IPS DF 4.7 (cell line): ENCODE data around the gene CPTP.

Experiments used
- DNase-seq: peaks from one replicate; pipeline ENCODE4 v3.0.0-alpha.2; 2013; ENCODE audit warnings: low spot score; ENCODE audit errors: extremely low read depth

Gene CPTP

DNA sequence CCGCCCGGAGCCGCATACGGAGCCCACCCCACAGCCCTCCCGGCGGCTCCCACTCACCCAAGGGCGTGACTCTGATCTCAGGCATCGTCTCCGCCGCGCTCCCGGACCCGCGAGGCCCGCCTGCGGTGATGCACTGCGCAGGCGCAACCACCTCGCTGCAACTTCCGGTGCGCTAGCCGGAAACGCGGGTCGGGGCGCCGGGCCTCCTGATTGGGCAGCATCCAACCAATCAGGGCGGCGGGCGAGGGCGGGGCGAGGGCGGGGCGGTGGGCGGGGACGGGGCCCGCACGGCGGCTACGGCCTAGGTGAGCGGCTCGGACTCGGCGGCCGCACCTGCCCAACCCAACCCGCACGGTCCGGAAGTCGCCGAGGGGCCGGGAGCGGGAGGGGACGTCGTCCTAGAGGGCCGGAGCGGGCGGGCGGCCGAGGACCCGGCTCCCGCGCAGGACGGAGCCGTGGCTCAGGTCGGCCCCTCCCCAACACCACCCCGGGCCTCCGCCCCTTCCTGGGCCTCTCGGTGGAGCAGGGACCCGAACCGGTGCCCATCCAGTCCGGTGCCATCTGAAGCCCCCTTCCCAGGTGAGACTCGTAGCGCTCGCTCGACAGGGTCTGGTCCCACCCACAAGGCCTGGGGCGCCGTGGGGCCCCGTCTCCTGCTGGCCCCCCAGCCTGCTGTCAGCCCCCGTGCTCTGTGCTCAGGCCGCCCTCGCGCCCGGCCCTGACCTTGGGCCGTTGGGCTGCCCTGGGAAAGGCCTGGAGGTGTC, at the start of gene CPTP, which contains the start of gene INTS11:
Gene CPTP (plus strand): TSS at position 279 of the 764 bp plus-strand sequence. CDS start 2,109 bp downstream, outside the sequence.
Gene INTS11 (minus strand): TSS at position 137 of the 764 bp plus-strand sequence. CDS start 52 bp downstream, at position 85.
- DNase-seq, result no peak

DNA sequence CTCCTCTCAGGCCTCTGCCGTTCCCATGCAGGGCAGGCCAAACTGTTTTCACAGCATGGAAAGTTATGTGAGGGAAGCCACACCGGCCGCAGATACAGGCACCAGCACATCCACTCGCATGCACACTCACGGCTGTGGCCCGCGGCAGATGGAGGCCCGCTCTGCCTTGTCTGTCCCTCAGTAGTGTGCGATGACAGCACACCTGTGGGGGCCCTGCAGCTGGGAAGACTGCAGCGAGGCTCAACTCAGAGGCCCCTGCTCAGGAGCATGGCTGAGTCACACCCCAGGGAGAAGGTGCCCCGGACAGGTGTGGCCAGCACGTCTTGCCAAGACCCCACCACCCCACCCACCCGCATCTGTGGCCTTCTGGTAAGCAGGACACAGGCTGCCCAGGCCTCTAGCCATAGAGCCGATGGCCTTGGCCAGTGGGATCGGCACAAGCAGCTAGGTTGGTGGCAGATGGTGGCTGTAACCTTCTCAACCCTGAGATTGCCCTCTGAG, 49.6 kb upstream of the CPTP start:
- no peak for DNase-seq

DNA sequence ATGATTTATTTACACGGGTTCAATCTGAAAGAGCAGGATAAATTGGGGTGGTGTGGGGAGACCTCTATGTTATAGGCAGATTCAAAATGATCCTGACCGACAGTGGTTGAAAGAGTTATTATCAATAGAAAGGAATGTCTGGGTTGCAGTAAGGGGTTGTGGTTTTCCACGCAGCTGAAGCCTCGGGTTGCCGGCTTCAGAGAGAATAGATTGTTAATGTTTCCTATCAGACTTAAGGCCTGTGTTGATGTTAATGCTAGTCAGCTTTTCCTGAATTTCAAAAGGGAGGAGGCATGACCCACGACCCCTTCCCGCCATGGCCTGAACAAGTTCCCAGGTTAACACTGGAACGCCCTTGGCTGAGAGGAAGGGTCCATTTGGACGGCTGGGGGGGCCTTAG, 48.8 kb upstream of the CPTP start:
- no peak for DNase-seq

DNA sequence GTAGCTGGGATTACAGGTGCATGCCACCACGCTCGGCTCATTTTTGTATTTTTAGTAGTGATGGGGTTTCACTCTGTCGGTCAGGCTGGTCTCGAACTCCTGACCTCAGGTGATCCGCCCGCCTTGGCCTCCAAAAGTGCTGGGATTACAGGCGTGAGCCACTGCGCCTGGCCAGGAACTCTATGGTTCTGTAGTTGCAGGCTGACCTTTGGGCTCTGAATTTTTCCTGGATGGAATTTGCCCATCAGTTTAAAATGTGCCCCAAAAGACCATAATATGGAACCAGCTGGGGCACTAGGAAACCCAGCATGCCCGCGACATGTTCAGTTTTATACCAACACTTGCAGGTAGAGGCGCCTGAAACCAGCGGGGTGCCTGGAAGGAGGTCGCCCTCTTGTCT, 46.0 kb upstream of the CPTP start:
- DNase-seq, result no peak

DNA sequence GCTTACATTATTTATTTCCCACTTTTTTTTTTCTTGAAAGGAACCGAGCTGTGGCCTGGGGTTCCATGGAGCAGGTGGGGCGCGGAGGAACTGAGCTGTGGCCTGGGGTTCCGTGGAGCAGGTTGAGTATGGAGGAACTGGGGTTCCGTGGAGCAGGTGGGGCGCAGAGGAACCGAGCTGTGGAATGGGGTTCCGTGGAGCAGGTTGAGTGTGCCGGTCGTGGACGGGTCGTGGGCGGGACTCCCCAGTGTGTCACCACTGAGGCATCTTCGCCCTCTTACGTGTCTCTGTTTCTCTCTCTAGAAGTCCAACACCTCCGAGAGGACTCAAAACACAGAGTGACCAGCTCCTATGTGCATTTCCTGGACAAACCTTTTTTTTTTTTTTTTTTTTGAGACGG, 45.6 kb upstream of the CPTP start:
- no peak for DNase-seq

DNA sequence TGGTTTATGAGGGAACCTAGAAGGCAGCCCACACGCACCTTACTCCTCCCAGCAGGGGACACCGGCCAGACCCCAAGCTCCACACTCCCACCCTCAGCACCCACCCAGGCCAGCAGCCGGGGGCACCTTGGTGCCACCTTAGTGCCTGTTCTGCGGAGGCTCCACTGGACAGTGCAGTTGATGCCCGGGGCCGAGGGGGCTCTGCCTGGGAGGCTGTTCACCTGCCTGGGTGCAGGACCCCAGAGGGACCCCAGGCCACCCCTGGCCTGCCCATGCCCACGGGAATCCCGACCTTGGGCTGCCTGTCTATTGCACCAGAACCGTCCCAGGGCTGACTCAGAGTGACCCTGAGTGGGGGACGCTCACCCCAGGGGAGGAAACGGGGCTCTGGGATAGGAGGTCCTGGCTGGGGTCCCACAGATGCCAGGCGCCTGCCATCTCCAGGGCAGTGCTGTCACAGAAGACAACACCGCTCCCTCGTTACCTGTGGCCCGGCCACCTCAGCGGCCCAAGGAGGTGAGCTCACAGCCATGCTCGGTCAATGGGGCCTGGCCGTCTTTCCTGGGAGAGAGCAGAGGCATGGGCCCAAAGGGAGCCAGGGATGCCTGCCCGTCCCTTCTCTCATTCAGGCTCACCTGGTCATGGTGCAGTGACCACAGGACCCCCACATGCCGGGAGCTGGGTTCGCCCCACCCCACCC, 43.7 kb upstream of the CPTP start:
- DNase-seq, result no peak

DNA sequence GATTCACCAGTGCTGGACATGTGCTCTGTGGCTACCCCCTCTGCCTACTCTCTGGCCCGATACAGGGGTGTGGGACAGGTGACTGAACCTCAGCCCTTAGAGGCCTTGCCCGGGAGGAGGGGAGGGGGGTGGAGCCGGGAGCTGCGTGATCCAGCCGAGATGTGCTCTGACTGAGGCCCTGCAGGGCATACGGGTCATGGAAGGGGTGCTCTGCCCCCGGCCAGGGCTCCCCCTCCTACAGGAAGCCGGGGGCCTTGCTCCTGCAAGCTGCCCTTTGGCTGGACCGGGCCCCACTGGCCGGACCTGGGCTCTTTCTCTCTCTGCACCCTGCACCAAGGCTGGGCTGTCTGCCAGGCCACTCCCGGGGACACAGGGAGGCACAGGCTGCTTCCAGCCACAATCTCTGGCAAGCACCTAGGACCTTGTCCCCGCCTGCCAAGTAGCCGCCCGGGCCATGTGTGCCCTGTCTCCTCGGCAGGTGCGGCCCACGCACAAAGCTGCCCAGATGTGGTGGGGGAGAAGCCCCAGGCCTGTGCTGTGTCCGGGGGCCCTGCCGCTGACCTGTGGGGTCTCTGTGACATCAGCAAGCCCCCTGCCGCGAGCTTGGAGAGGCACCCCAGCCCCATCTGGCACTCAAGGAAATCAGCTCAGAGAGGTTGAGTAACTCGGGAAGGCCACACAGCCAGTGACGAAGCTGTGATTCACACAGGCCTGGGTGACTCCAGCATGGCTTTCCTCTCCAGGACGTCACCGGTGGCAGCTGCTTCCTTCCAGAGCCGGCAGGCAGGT, 42.9 kb upstream of the CPTP start:
- no peak for DNase-seq

DNA sequence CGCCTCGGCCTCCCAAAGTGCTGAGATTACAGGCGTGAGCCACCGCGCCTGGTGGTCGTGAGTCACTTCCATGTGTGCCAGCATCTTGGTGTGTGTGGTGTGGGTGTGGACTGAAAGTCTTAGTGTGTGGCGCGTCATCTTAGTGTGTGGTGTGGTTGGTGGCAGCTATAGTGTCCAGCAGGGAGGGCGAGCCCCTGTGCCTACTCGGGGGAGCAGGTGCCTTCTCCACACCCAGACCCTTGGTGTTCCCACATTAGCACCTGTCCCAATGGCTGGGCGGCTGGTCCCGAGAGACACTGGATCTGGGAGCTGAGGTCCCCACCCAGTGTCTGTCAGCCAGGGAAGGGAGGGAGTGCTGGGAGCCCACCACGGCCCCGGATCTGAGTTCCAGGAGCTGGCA, 41.6 kb upstream of the CPTP start:
- DNase-seq, result no peak

DNA sequence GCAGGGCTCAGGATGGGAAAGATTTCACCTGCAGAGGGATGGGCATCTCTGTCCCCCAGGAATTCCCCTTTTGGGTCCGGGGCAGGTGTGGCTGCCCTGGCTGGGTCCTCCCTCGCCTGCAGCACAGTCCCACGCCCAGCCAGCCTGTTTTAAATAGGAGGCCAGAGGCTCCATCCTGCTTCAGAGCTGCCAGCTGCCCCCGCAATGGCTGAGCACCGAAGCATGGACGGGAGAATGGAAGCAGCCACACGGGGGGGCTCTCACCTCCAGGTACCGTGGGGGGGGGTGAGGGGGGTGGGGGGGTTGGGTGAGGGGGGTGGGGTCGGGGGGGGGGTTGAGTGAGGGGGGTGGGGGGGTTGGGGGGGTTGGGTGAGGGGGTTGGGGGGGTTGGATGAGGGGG, 40.8 kb upstream of the CPTP start:
- DNase-seq, result no peak

DNA sequence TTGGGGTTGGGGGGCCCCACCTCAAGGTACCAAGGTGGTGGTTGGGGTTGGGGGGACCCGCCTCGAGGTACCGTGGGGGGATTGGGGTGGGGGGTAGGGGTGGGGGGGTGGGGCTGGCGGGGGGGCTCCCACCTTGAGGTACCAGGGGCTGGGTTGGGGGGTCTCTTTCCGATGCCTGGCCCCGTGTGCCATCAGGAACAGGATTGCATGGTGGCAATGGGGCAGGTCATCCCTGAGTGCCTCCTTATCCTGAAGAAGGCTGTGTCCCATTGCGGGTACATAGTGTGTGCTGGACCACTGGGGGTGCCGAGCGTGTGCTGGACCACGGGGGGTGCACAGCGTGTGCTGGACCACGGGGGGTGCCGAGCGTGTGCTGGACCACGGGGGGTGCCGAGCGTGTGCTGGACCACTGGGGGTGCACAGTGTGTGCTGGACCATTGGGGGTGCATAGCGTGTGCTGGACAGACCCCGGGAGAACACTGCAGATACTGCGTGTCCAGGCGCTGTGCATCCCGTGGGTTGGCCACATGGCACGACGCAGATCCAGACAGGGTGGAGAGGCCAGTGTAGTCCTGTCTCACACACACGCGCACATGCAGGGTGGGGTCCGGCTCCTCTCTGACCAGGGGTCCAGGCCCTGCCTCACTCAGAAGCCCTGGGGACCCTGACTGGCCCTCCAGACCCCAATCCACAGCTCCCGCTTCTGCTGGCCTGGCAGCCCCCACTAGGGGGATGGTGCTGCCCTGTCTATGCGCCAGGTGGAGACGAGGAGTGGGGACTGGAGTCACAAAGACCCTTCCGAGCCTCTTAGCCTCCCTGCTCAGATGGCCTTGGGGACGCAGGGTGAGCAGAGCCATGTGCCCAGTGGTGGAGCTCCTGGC, 40.1 kb upstream of the CPTP start:
- DNase-seq, result no peak

DNA sequence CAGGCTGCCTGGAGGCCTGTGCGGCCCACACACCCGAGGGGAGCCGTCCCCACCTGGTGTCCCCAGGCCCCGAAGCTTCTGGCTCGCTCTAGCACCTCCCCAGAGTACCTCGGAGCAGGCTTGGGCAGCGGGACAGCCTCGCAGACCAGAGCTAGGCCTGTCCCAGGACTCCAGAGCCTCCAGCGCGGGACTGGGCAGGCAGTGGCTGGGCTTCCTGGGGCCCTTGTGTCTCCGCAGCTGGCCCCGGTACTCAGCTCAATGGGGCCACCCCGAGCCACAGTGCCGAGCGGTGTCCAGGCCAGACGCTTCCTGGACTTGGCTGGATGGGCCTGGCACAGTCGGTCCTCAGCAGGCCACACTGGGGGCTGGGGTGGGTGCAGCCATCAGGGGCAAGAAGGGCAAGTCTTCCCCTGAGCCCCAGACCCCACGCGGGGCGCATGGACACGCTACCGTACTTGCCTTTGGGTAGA, 39.5 kb upstream of the CPTP start:
- DNase-seq, result no peak

DNA sequence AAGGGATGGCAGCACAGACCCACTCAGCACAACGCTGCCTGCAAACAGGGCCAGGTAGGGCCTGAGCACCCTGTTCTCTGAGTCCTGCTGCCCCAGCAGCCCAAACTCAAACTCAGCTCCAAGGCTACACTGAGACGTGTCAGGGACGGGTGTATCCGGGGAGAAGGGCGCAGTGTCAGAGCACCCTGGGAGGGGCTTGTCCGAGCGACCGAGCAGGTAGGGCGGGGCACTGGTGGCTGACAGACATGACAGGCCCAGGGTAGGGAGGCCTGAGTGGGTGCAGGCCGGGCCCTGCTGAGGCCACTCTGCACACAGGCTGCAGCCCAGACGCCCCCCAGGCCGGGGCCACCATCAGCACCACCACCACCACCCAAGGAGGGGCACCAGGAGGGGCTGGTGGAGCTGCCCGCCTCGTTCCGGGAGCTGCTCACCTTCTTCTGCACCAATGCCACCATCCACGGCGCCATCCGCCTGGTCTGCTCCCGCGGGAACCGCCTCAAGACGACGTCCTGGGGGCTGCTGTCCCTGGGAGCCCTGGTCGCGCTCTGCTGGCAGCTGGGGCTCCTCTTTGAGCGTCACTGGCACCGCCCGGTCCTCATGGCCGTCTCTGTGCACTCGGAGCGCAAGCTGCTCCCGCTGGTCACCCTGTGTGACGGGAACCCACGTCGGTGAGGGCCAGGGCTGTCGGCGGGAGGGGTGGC, 38.8 kb upstream of the CPTP start:
- DNase-seq, result no peak

DNA sequence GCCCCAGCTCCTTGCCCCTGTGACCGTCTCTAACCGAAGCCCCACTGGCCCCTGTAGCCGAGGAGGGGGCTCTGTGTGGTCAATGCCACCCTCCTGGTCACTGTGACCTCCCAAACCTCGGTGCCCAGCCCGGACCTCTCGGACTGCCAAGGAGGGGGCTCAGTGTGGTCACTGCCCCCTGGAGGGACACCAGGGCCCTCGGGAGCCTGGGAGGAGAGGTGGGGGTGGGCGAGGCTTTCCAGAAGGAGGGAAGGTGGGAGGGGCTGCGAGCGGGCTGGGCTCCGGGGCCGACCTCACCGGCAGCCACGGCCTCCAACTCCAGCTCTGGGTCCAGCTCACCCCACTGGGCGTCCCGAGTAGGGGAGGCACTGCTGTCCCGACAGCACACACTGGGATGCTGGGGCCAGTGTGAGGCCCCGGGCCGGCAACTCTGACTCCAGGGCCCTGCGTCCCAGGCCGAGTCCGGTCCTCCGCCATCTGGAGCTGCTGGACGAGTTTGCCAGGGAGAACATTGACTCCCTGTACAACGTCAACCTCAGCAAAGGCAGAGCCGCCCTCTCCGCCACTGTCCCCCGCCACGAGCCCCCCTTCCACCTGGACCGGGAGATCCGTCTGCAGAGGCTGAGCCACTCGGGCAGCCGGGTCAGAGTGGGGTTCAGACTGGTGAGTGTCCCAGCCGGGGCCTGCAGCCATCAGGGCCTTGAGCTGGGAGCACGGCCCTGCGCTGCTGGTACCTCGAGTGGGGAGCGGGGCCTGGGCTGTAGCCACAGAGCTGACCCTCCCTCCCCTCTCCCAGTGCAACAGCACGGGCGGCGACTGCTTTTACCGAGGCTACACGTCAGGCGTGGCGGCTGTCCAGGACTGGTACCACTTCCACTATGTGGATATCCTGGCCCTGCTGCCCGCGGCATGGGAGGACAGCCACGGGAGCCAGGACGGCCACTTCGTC, 38.0 kb upstream of the CPTP start:
- no peak for DNase-seq

DNA sequence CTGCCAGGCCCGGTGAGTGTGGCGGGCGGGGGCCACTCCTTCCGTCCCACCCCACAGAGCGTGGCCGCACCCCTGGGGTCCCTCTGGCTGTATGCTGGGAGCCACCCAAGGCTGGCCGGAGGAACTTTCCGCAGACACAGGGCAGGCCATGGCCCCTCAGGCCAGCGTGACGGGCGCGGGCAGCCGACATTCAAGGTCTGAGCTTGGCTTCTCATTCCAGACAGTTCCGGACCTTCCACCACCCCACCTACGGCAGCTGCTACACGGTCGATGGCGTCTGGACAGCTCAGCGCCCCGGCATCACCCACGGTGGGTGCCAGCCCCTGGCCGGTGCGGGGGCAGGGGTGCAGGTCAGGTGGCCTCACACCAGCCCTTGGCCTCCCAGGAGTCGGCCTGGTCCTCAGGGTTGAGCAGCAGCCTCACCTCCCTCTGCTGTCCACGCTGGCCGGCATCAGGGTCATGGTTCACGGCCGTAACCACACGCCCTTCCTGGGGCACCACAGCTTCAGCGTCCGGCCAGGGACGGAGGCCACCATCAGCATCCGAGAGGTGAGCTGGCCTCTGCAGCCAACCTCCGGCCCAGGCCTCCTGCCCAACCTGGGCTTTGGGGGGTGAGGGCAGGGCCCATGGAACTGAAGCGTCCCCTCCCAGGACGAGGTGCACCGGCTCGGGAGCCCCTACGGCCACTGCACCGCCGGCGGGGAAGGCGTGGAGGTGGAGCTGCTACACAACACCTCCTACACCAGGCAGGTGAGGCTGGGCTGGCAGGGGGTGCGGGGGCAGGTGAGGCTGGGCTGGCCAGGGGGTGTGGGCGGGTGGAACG, 37.1 kb upstream of the CPTP start:
- DNase-seq, result no peak

DNA sequence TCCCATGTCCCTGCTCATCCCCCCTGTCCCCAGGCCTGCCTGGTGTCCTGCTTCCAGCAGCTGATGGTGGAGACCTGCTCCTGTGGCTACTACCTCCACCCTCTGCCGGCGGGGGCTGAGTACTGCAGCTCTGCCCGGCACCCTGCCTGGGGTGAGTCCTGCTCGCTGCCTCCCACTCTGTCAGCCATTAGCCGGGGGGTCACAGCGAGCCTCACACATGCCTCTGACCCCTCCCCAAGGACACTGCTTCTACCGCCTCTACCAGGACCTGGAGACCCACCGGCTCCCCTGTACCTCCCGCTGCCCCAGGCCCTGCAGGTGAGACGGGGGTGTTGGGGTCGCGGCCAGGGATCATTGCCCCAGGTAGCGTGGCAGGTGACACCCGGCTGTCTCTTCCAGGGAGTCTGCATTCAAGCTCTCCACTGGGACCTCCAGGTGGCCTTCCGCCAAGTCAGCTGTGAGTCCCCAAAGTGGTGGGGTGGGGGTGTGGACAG, 34.3 kb upstream of the CPTP start:
- DNase-seq, result no peak

DNA sequence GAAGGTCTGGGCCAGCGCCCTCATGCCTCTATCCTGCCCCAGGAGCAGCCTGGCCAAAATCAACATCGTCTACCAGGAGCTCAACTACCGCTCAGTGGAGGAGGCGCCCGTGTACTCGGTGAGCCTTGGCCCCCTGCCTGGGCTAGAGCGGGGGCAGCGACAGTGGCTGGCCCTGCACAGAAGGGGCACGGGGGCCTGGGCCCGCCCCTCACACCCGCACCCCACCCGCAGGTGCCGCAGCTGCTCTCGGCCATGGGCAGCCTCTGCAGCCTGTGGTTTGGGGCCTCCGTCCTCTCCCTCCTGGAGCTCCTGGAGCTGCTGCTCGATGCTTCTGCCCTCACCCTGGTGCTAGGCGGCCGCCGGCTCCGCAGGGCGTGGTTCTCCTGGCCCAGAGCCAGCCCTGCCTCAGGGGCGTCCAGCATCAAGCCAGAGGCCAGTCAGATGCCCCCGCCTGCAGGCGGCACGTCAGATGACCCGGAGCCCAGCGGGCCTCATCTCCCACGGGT, 33.5 kb upstream of the CPTP start:
- DNase-seq, result no peak

DNA sequence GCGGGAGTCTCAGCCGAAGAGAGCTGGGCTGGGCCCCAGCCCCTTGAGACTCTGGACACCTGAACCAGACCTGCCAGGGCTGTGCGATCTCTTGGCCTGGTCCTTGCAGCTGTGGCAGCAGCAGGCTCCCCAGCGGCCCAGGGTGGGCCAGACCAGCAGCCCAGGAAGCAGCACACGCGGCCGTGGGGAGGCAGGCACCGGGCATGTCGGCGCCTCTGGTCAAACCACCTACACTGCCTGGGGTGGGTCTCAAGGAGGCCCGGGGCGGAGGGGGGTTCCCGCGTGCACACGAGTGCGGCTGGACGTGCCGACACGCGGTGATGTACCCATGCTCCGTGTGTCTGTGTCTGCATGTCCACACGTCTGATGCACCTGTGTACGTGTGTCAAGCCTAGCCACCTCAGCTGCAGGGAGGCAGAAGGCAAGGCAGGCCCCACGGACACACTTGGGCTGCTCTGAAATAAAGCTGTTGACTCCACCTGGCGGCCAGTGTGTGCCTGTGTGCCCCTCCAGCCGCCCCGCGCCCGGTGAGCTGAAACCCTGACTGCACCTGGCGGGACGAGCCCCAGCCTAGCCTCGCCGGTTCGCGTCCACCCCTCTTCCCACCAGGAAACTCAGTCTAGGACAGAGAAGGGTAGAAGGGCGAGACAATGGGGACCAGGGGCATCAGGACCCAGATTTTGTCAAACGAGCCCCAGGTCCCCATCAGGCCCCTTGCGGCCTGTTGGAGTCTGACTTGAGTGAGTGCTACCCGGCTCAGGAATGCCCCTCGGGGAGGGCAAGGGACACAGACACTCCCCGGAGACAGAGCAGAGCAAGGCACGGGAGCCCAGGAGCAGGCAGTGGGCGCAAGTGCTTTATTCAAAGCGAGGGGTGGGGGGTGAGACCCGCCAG, 32.8 kb upstream of the CPTP start:
- DNase-seq, result no peak
